A549 treated with CpdA at 1 μM for 4 hours (cell line): ENCODE data around the gene SLC13A2. TPM values are rescaled to one million over a fixed set of nuclear protein-coding genes. Genes with fewer than 3 reads are reported as not detected.

Experiments used
- total RNA-seq: library from RNA; stranded (reverse); fragments of 200-300 nt; extraction: Qiagen RNA extraction; gene quantifications from 5 replicates; pipeline ENCODE4 v1.2.3, GENCODE V29; 2022; ENCODE audit warnings: low read depth

The SLC13A2 gene, protein sequence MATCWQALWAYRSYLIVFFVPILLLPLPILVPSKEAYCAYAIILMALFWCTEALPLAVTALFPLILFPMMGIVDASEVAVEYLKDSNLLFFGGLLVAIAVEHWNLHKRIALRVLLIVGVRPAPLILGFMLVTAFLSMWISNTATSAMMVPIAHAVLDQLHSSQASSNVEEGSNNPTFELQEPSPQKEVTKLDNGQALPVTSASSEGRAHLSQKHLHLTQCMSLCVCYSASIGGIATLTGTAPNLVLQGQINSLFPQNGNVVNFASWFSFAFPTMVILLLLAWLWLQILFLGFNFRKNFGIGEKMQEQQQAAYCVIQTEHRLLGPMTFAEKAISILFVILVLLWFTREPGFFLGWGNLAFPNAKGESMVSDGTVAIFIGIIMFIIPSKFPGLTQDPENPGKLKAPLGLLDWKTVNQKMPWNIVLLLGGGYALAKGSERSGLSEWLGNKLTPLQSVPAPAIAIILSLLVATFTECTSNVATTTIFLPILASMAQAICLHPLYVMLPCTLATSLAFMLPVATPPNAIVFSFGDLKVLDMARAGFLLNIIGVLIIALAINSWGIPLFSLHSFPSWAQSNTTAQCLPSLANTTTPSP
- 0.06 to 0.21 TPM (median 0.13 TPM) in 4 of 5 replicates, not detected in the other for total RNA-seq

DNA sequence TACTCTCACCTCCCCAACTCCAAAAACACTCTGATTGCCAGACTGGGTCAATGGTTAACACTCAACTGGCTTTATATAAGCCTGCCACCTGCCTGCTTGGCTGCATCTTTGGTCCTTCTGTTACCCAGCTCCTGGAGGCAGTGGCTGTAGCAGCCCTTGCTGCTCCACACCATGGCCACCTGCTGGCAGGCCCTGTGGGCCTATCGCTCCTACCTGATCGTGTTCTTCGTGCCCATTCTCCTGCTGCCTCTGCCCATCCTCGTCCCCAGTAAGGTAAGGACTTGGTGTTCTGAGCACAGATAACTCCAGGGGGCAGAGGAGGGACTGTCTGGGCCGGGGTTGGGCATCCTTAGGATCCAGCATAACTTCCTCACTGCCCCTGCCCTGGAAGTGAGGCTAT lies at the start of gene SLC13A2:
SLC13A2 (plus strand) TSS at position 103 of the 400 bp plus-strand sequence; CDS start at position 172, 69 bp downstream.

DNA sequence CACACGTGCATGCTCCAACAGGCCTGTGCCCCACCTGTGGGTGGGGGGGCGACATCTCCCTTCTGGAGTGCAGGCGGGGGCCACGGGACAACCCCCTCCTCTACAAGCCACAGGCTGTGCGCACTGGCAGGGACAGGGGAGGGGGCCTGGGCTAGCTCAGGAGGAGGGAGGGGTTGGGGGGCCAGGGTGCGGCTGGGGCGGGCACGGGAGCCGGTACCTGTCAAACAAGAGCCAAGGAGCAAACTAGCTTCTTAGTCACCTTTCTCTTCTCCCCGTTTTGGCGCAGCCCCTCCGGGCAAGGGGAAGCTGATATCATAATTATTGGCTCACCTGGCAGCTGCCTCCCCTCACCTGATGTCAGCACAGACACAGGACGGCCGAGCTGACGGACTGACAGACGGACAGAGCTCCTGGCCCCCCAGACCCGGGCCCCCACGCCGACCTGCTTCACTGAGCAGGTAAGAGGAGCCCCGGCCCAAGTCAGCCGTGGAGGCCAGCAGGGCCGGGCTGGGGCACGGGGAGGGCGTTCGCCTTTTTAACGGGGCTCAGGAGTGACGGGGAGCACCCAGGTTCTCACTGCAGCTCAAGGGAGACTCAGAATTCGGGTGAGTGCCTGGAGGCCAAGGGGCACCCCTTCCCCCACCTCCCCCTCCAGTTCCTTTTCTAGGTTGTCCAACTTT lies 32.7 kb downstream of the SLC13A2 start, which contains the start of gene FOXN1:
FOXN1 (plus strand) TSS at position 363 of the 680 bp plus-strand sequence. CDS start 17,622 bp downstream, outside the sequence.

Other genes starting within 250 kb of the SLC13A2 start
- 49.5 to 52.7 TPM (median 50.6 TPM) in 5 replicates for gene TMEM97, start 154.4 kb upstream of the SLC13A2 start, total RNA-seq
- 54.4 to 57.2 TPM (median 56.4 TPM) in 5 replicates for gene IFT20, start 138.2 kb upstream of the SLC13A2 start, total RNA-seq
- 44.4 to 51.9 TPM (median 50.6 TPM) in 5 replicates for gene TNFAIP1, start 137.9 kb upstream of the SLC13A2 start, total RNA-seq
- gene POLDIP2, start 116.1 kb upstream of the SLC13A2 start, total RNA-seq = 132 to 168 TPM (median 161 TPM) in 5 replicates
- gene SEBOX, start 108.4 kb upstream of the SLC13A2 start, total RNA-seq = not detected in 5 replicates
- gene VTN, start 103.3 kb upstream of the SLC13A2 start, total RNA-seq = 17.3 to 26.7 TPM (median 18.8 TPM) in 5 replicates
- gene SARM1, start 102.0 kb upstream of the SLC13A2 start, total RNA-seq = 4.9 to 6.0 TPM (median 5.3 TPM) in 5 replicates
- gene SLC46A1, start 67.4 kb upstream of the SLC13A2 start, total RNA-seq = 18.5 to 23.4 TPM (median 21.3 TPM) in 5 replicates
- 0.02 to 0.20 TPM (median 0.04 TPM) in 3 of 5 replicates, not detected in the others for gene FOXN1, start 32.7 kb downstream of the SLC13A2 start, total RNA-seq
- gene UNC119, start 79.0 kb downstream of the SLC13A2 start, total RNA-seq = 26.8 to 35.3 TPM (median 27.5 TPM) in 5 replicates
- gene PIGS, start 97.9 kb downstream of the SLC13A2 start, total RNA-seq = 53.8 to 66.3 TPM (median 62.8 TPM) in 5 replicates
- gene ALDOC, start 103.3 kb downstream of the SLC13A2 start, total RNA-seq = 1.2 to 2.5 TPM (median 1.9 TPM) in 5 replicates
- 77.5 to 86.2 TPM (median 81.5 TPM) in 5 replicates for gene SPAG5, start 125.4 kb downstream of the SLC13A2 start, total RNA-seq
- gene RSKR, start 140.5 kb downstream of the SLC13A2 start, total RNA-seq = 3.4 to 6.2 TPM (median 4.3 TPM) in 5 replicates
- gene BLTP2, start 171.5 kb downstream of the SLC13A2 start, total RNA-seq = 54.9 to 85.2 TPM (median 59.7 TPM) in 5 replicates
- gene SDF2, start 188.3 kb downstream of the SLC13A2 start, total RNA-seq = 80.1 to 93.3 TPM (median 86.3 TPM) in 5 replicates
- gene SUPT6H, start 188.6 kb downstream of the SLC13A2 start, total RNA-seq = 71.8 to 81.6 TPM (median 75.5 TPM) in 5 replicates
- 1.0 to 2.2 TPM (median 1.3 TPM) in 5 replicates for gene PROCA1, start 238.2 kb downstream of the SLC13A2 start, total RNA-seq
- gene RAB34, start 244.2 kb downstream of the SLC13A2 start, total RNA-seq = 237 to 279 TPM (median 261 TPM) in 5 replicates
- 1,884 to 2,485 TPM (median 2,244 TPM) in 5 replicates for gene RPL23A, start 246.3 kb downstream of the SLC13A2 start, total RNA-seq